DND-41 (cell line): ENCODE measurements around the gene FHL2.

Experiments used
- ATAC-seq: fragments of 200-7000 bp; cut with Tn5 transposase; 3 replicates; pipeline ENCODE4 v1.9.1; 2021; ENCODE audit warnings: low read depth; ENCODE audit not compliant: insufficient read depth
- DNase-seq: peaks from one replicate; pipeline ENCODE4 v3.0.0-alpha.2; 2020
- H2AFZ ChIP-seq: 2 replicates; pipeline ENCODE4 v1.6.0; 2012; ENCODE audit warnings: low read depth, low read length
- H3K27ac ChIP-seq: 2 replicates; pipeline ENCODE4 v1.5.1; 2012; ENCODE audit warnings: low read length, inconsistent platforms
- H3K27me3 ChIP-seq: fragments of 200-600 bp; sonication (generic); 2 replicates; pipeline ENCODE4 v1.6.0; 2012; ENCODE audit warnings: low read length, mild to moderate bottlenecking, inconsistent platforms; ENCODE audit not compliant: insufficient read depth, poor library complexity
- H3K36me3 ChIP-seq: 2 replicates; pipeline ENCODE4 v1.5.1; 2012; ENCODE audit warnings: low read length, inconsistent platforms; ENCODE audit not compliant: insufficient read depth
- H3K4me1 ChIP-seq: 2 replicates; pipeline ENCODE4 v1.5.1; 2012; ENCODE audit warnings: mild to moderate bottlenecking, low read length; ENCODE audit not compliant: insufficient read depth
- H3K4me2 ChIP-seq: 2 replicates; pipeline ENCODE4 v1.6.0; 2012; ENCODE audit warnings: mild to moderate bottlenecking, moderate library complexity, low read length, inconsistent platforms; ENCODE audit not compliant: insufficient read depth
- H3K4me3 ChIP-seq, 2 experiments: fragments of 200-600 bp in 1 of 2; shearing (Covaris generic) in 1 of 2; 2 replicates each; pipeline ENCODE4 v1.5.1; 2012 to 2016; ENCODE audit warnings: inconsistent platforms in 2 of 2, low read length in 2 of 2, mild to moderate bottlenecking in 2 of 2, low read depth in 1 of 2, moderate library complexity in 1 of 2
- H3K79me2 ChIP-seq: 2 replicates; pipeline ENCODE4 v1.6.0; 2012; ENCODE audit warnings: low read length, inconsistent platforms; ENCODE audit not compliant: insufficient read depth
- H3K9ac ChIP-seq: 2 replicates; pipeline ENCODE4 v1.6.0; 2012; ENCODE audit warnings: low read depth, mild to moderate bottlenecking, inconsistent platforms, low read length, moderate library complexity
- H3K9me3 ChIP-seq: 2 replicates; pipeline ENCODE4 v1.5.1; 2012; ENCODE audit warnings: low read length, moderate library complexity, mild to moderate bottlenecking, inconsistent platforms; ENCODE audit not compliant: insufficient read depth, severe bottlenecking
- H4K20me1 ChIP-seq: 2 replicates; pipeline ENCODE4 v1.6.0; 2012; ENCODE audit warnings: low read length; ENCODE audit not compliant: insufficient read depth
- EZH2 ChIP-seq: IDR thresholded peaks from 3 replicates; pipeline ENCODE4 v1.6.1; 2012; ENCODE audit warnings: borderline replicate concordance, low read depth, mild to moderate bottlenecking, moderate library complexity, low read length, inconsistent platforms; ENCODE audit not compliant: severe bottlenecking
- TF ChIP-seq, protein P1 (sequence below): IDR thresholded peaks from 2 replicates; pipeline ENCODE4 v1.5.1; 2012; ENCODE audit warnings: borderline replicate concordance, low read length, moderate library complexity, mild to moderate bottlenecking; ENCODE audit not compliant: poor library complexity, severe bottlenecking; ENCODE audit errors: extremely low read depth

Gene FHL2

DNA sequence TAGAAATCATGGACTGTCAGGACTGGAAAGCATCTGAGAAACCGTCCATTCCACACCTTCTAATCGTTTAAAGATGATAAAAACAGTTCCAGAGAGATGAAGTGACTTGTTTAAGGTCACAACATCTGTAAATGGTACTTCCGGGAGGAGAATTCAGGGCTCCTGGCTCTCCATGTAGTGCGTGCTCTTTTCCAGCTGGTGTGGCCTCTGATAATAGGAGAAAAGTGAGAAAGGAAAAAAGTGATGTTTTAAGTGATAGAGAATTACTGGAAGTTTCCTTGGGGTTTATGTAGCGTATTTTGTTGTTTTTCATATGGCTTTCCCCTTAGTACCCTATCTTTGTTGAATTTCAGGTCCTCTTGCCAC lies 60.8 kb downstream of the FHL2 start:
- H3K36me3 ChIP-seq: peaks cover 44% of the 10 kb centered on the region
- no peak for DNase-seq
- H3K4me1 ChIP-seq: peaks cover 36% of the 10 kb centered on the region
- ATAC-seq: peak; percentile 27
- peaks cover 13% of the 10 kb centered on the region; the same call in 1 of the 2 replicates for H4K20me1 ChIP-seq
- H3K27me3 ChIP-seq: no peaks in the 10 kb centered on the region
- peak overlapping the region; percentile 78 for H3K27ac ChIP-seq
- H2AFZ ChIP-seq: peak overlapping the region; percentile 87
- peak overlapping the region; percentile 83 for H3K4me2 ChIP-seq
- peaks cover 54% of the 10 kb centered on the region for H3K79me2 ChIP-seq
- H3K4me3 ChIP-seq: peak overlapping the region; percentile 89 to 94
- TF ChIP-seq EZH2: no peak
- TF ChIP-seq, protein P1, sequence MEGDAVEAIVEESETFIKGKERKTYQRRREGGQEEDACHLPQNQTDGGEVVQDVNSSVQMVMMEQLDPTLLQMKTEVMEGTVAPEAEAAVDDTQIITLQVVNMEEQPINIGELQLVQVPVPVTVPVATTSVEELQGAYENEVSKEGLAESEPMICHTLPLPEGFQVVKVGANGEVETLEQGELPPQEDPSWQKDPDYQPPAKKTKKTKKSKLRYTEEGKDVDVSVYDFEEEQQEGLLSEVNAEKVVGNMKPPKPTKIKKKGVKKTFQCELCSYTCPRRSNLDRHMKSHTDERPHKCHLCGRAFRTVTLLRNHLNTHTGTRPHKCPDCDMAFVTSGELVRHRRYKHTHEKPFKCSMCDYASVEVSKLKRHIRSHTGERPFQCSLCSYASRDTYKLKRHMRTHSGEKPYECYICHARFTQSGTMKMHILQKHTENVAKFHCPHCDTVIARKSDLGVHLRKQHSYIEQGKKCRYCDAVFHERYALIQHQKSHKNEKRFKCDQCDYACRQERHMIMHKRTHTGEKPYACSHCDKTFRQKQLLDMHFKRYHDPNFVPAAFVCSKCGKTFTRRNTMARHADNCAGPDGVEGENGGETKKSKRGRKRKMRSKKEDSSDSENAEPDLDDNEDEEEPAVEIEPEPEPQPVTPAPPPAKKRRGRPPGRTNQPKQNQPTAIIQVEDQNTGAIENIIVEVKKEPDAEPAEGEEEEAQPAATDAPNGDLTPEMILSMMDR: no peak
- H3K9ac ChIP-seq: peak overlapping the region; percentile 61
- H3K9me3 ChIP-seq: no peaks in the 10 kb centered on the region

DNA sequence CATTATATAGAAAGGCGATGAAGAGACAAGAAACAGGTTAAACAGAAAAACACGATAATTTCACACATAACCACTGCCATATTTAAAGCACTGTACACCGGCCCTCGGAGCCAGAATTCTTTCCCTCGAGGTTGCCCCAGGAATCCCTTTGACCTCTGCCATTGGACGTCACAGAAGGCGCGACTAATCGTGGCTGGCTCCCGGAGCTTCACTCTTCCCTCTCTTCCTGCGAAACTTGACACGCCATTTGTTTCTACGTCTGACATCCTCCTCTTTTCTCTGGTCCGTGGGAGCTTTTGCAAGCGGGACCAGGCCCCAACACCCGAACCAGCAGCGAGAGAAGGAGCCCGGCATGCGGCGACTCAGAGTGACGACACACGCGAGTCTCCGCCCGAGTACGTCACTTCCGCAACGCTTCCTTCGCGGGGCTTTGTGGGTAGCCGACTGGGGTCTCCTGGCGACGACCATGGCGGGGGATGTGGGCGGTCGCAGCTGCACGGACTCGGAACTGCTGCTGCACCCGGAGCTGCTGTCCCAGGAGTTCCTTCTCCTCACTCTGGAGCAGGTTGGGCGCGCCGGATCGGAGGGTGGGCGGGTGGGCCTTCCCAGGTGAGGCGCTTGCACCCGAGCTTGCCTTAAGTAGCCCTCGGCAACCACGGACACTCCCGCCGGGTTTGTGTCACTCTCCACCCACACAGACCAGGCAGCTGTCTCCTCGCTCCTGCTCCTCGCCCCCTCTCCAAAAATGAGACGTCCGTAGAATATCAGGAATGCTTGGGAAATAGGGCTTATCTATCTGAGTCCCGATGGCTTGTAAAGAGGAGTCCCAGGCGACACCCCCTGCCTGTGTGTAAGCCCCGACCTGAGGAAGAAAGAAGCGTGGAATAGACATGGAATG lies 61.5 kb downstream of the FHL2 start, which contains the start of gene C2orf49:
Gene C2orf49 (plus strand): TSS at position 419 of the 898 bp plus-strand sequence. CDS start 48 bp downstream, at position 467.
- DNase-seq: peak; percentile 91
- Histone ChIP-seq H3K9me3 (no peaks in the 10 kb centered on the region), H3K27ac (peak within 1 kb of the TSS; percentile 89), H2AFZ (peak within 1 kb of the TSS; percentile 87), H3K4me3 (peak within 1 kb of the TSS; percentile 89 to 94), H3K79me2 (peaks cover 54% of the 10 kb centered on the region), H3K4me1 (peaks cover 36% of the 10 kb centered on the region), H4K20me1 (peaks cover 13% of the 10 kb centered on the region; the same call in 1 of the 2 replicates), H3K9ac (peak within 1 kb of the TSS; percentile 61), H3K4me2 (peak within 1 kb of the TSS; percentile 83), H3K27me3 (no peaks in the 10 kb centered on the region), H3K36me3 (peaks cover 38% of the 10 kb centered on the region)
- peak; percentile 96 for ATAC-seq
- TF ChIP-seq EZH2: no peak
- TF ChIP-seq, protein P1: no peak

DNA sequence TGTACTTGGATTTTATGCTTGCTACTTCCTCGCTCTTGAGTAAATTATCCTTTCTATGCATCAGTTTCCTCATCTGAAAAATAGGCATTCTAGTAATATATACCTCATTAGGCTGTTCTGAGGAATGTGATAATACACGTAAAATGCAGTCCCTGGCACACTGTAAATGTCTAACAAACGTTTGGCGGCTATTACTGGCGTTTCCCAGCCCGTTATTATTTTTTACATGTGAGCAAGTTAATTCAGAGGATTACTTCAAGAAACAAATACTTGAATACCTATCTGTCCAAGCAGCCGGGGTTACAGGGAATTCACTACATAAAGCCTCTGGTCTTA lies 62.1 kb downstream of the FHL2 start:
- peak overlapping the region; percentile 65 for H3K4me2 ChIP-seq
- H3K36me3 ChIP-seq: peaks cover 32% of the 10 kb centered on the region
- DNase-seq: no peak
- no peak for ATAC-seq
- H4K20me1 ChIP-seq: peaks cover 13% of the 10 kb centered on the region; the same call in 1 of the 2 replicates
- H3K9ac ChIP-seq: peak overlapping the region; percentile 61
- peak overlapping the region; percentile 47 to 89 for H3K4me3 ChIP-seq
- H3K79me2 ChIP-seq: peaks cover 54% of the 10 kb centered on the region
- H3K4me1 ChIP-seq: peaks cover 36% of the 10 kb centered on the region
- TF ChIP-seq, protein P1: no peak
- TF ChIP-seq EZH2: no peak
- no peaks in the 10 kb centered on the region for H3K9me3 ChIP-seq
- peak overlapping the region; percentile 87 for H2AFZ ChIP-seq
- H3K27ac ChIP-seq: peak overlapping the region; percentile 89
- H3K27me3 ChIP-seq: no peaks in the 10 kb centered on the region
